HCT116 (cell line): Measurements from ENCODE around the gene AXIN1. TPM values are rescaled to one million over a fixed set of nuclear protein-coding genes. Genes with fewer than 3 reads are reported as not detected.

Source experiments
- ATAC-seq: fragments of 200-7000 bp; cut with Tn5 transposase; 2 replicates; pipeline ENCODE4 v1.9.1; 2020; ENCODE audit warnings: mild to moderate bottlenecking, moderate library complexity
- BruUV-seq: library from RNA; stranded (reverse); fragments of 400-500 nt; replicated peaks from 2 replicates; lab custom pipeline; 2021; lab: Mats Ljungman, UMichigan
- CTCF ChIA-PET: fragments of 300-600 bp; sonication (Branson Sonifier 250); formaldehyde crosslinking; loops from one replicate; lab custom pipeline; 2021; ENCODE audit warnings: antibody characterized with exemption; lab: Charles Lee
- POLR2A ChIA-PET: fragments of 300-600, 350-600 bp; sonication (Branson Sonifier 250); formaldehyde crosslinking; loops from one replicate; lab custom pipeline; 2021; ENCODE audit warnings: antibody characterized with exemption; lab: Charles Lee
- RAD21 ChIA-PET, 2 experiments: fragments of 300-600 bp; sonication (Branson Sonifier 250); formaldehyde crosslinking; loops; one replicate each; lab custom pipeline; 2023; ENCODE audit warnings: low total read pairs in 2 of 2; ENCODE audit not compliant: uncharacterized antibody in 2 of 2, unreplicated experiment in 2 of 2, low non-redundant PET in 1 of 2; lab: Charles Lee
- DNase-seq: peaks from one replicate; pipeline ENCODE4 v3.0.0-alpha.2; 2010; ENCODE audit warnings: low read depth, low spot score
- H2AFZ ChIP-seq: fragments of 200-600 bp; shearing (Covaris generic), sonication (generic); 2 replicates; pipeline ENCODE4 v1.6.1; 2017; ENCODE audit warnings: low read depth, mixed run types, mixed read lengths, antibody characterized with exemption, low read length; ENCODE audit not compliant: poor library complexity, severe bottlenecking
- H3K27ac ChIP-seq: 2 replicates; pipeline ENCODE4 v1.5.1; 2012; ENCODE audit warnings: low read depth, low read length
- H3K27me3 ChIP-seq: fragments of 200-600 bp; sonication (generic); 2 replicates; pipeline ENCODE4 v1.6.1; 2016; ENCODE audit warnings: mixed run types, low read length, mixed read lengths; ENCODE audit not compliant: insufficient read depth
- H3K36me3 ChIP-seq, 2 experiments: fragments of 200-500 bp in 1 of 2; fragments of 200-600 bp in 1 of 2; sonication (Bioruptor generic) in 1 of 2; sonication (generic) in 1 of 2; 2 replicates each; pipeline versions ENCODE4 v1.5.1 to v1.6.1; 2014 to 2016; ENCODE audit warnings: low read length in 2 of 2, inconsistent platforms in 1 of 2, mixed read lengths in 1 of 2, mixed run types in 1 of 2; ENCODE audit not compliant: insufficient read depth in 2 of 2, control insufficient read depth in 1 of 2
- H3K4me1 ChIP-seq, 2 experiments: fragments of 200-600 bp in 1 of 2; sonication (generic) in 1 of 2; 2 replicates each; pipeline versions ENCODE4 v1.5.1 to v1.6.1; 2012 to 2017; ENCODE audit warnings: low read length in 2 of 2, inconsistent platforms in 1 of 2, mild to moderate bottlenecking in 1 of 2, mixed read lengths in 1 of 2, mixed run types in 1 of 2, moderate library complexity in 1 of 2; ENCODE audit not compliant: insufficient read depth in 2 of 2, control insufficient read depth in 1 of 2
- H3K4me2 ChIP-seq: fragments of 200-600 bp; sonication (generic); 2 replicates; pipeline ENCODE4 v1.6.1; 2017; ENCODE audit warnings: mixed run types, low read length, mixed read lengths
- H3K4me3 ChIP-seq, 2 experiments: fragments of 200-600 bp in 1 of 2; sonication (generic) in 1 of 2; replicated peaks in 1 of 2; 2 replicates each; pipeline ENCODE4 v1.5.1; 2011 to 2016; ENCODE audit warnings: low read length in 2 of 2, control low read depth in 1 of 2, low read depth in 1 of 2, mild to moderate bottlenecking in 1 of 2, mixed read lengths in 1 of 2, mixed run types in 1 of 2
- H3K79me2 ChIP-seq: fragments of 200-600 bp; sonication (generic); 2 replicates; pipeline ENCODE4 v1.6.1; 2017; ENCODE audit warnings: mild to moderate bottlenecking, mixed run types, low read length, moderate library complexity, mixed read lengths; ENCODE audit not compliant: insufficient read depth
- H3K9ac ChIP-seq: fragments of 200-600 bp; sonication (generic); 2 replicates; pipeline ENCODE4 v1.6.1; 2016; ENCODE audit warnings: low read length, mixed read lengths
- H3K9me2 ChIP-seq: fragments of 200-600 bp; sonication (generic), shearing (Covaris generic); 2 replicates; pipeline ENCODE4 v1.6.1; 2017; ENCODE audit warnings: mixed run types, mild to moderate bottlenecking, moderate library complexity; ENCODE audit not compliant: insufficient read depth
- H3K9me3 ChIP-seq, 2 experiments: fragments of 200-500 bp in 1 of 2; fragments of 200-600 bp in 1 of 2; sonication (Bioruptor generic) in 1 of 2; sonication (generic) in 1 of 2; 2 replicates each; pipeline ENCODE4 v1.6.1; 2014 to 2017; ENCODE audit warnings: low read length in 2 of 2, mixed read lengths in 2 of 2, inconsistent platforms in 1 of 2, low read depth in 1 of 2, mild to moderate bottlenecking in 1 of 2, mixed run types in 1 of 2, moderate library complexity in 1 of 2; ENCODE audit not compliant: control insufficient read depth in 1 of 2, insufficient read depth in 1 of 2
- H4K20me1 ChIP-seq: fragments of 200-600 bp; sonication (generic), shearing (Covaris generic); 2 replicates; pipeline ENCODE4 v1.6.1; 2017; ENCODE audit warnings: mixed run types, mild to moderate bottlenecking, moderate library complexity; ENCODE audit not compliant: insufficient read depth
- ATF3 ChIP-seq: IDR thresholded peaks from 2 replicates; pipeline ENCODE4 v1.6.1; 2012
- CBX3 ChIP-seq: IDR thresholded peaks from 2 replicates; pipeline ENCODE4 v1.6.1; 2012; ENCODE audit warnings: low read depth
- CEBPB ChIP-seq: IDR thresholded peaks from 2 replicates; pipeline ENCODE4 v1.6.1; 2012; ENCODE audit warnings: low read depth
- EGR1 ChIP-seq: IDR thresholded peaks from 2 replicates; pipeline ENCODE4 v1.6.1; 2012; ENCODE audit warnings: low read depth
- ELF1 ChIP-seq: IDR thresholded peaks from 2 replicates; pipeline ENCODE4 v1.6.1; 2012; ENCODE audit warnings: low read depth, borderline replicate concordance
- EZH2 ChIP-seq: fragments of 200-600 bp; sonication (generic); IDR thresholded peaks from 2 replicates; pipeline ENCODE4 v1.6.1; 2017; ENCODE audit warnings: antibody characterized with exemption, mixed run types
- EZH2phosphoT487 ChIP-seq: fragments of 200-600 bp; IDR thresholded peaks from 2 replicates; pipeline ENCODE4 v1.6.1; 2018; ENCODE audit warnings: antibody characterized with exemption, borderline replicate concordance
- JUND ChIP-seq: IDR thresholded peaks from 2 replicates; pipeline ENCODE4 v1.6.1; 2012
- MAX ChIP-seq: IDR thresholded peaks from 2 replicates; pipeline ENCODE4 v1.6.1; 2012
- POLR2A ChIP-seq: IDR thresholded peaks from 2 replicates; pipeline ENCODE4 v1.7.0; 2011; ENCODE audit warnings: borderline replicate concordance; ENCODE audit not compliant: insufficient read depth, insufficient read length; ENCODE audit errors: extremely low read depth
- RAD21 ChIP-seq: IDR thresholded peaks from 2 replicates; pipeline ENCODE4 v1.6.1; 2012; ENCODE audit warnings: low read depth, mild to moderate bottlenecking
- REST ChIP-seq: IDR thresholded peaks from 2 replicates; pipeline ENCODE4 v1.6.1; 2012; ENCODE audit warnings: low read depth
- SP1 ChIP-seq: IDR thresholded peaks from 2 replicates; pipeline ENCODE4 v1.6.1; 2012; ENCODE audit warnings: low read depth
- SRF ChIP-seq: IDR thresholded peaks from 2 replicates; pipeline ENCODE4 v1.6.1; 2012; ENCODE audit warnings: low read depth
- TCF7L2 ChIP-seq: IDR thresholded peaks from 2 replicates; pipeline ENCODE4 v1.7.0; 2011; ENCODE audit warnings: borderline replicate concordance, inconsistent platforms; ENCODE audit not compliant: insufficient read depth, insufficient read length; ENCODE audit errors: extremely low read depth
- YY1 ChIP-seq: IDR thresholded peaks from 2 replicates; pipeline ENCODE4 v1.6.1; 2011; ENCODE audit warnings: low read length, low read depth, moderate library complexity, mild to moderate bottlenecking; ENCODE audit not compliant: insufficient replicate concordance; ENCODE audit errors: extremely low read depth
- ZBTB33 ChIP-seq: IDR thresholded peaks from 2 replicates; pipeline ENCODE4 v1.6.1; 2011; ENCODE audit warnings: mild to moderate bottlenecking, low read length, moderate library complexity; ENCODE audit not compliant: insufficient replicate concordance; ENCODE audit errors: extremely low read depth
- ZFX ChIP-seq: fragments of 450-650 bp; IDR thresholded peaks from 2 replicates; pipeline ENCODE4 v1.6.1; 2017
- intact Hi-C: fragments of 100-400 bp; cut with micrococcal nuclease; formaldehyde crosslinking; loops from 2 replicates; pipeline ENCODE4 v1.10.0; 2022
- total RNA-seq: library from RNA; stranded (reverse); gene quantifications from one replicate; pipeline ENCODE4 v1.2.1, GENCODE V29; 2021; ENCODE audit not compliant: unreplicated experiment

The AXIN1 gene
- total RNA-seq, 1 experiment from 2014 or later, result 20.2 TPM

- Histone ChIP-seq H3K4me3 (no peak overlapping the region), H3K9me2 (no peaks in the 10 kb centered on the region), H3K9me3 (no peaks in the 10 kb centered on the region), H3K4me2 (no peak overlapping the region), H3K36me3 (no peaks in the 10 kb centered on the region), H3K27ac (no peak overlapping the region), H3K27me3 (no peaks in the 10 kb centered on the region), H3K4me1 (peaks cover 0 to 7% of the 10 kb centered on the region in 2 experiments; a peak in 1 of 4 replicates), H3K9ac (no peak overlapping the region), H2AFZ (no peak overlapping the region), H3K79me2 (peaks cover 69% of the 10 kb centered on the region), H4K20me1 (no peaks in the 10 kb centered on the region)
- ATAC-seq, result no peak
- POLR2A ChIA-PET, result no interaction called here
- TF ChIP-seq ATF3 (no peak), EGR1 (no peak), MAX (no peak), ZBTB33 (no peak), JUND (no peak), CBX3 (no peak), EZH2 (no peak), POLR2A (no peak), CEBPB (no peak), ELF1 (no peak), REST (no peak), ZFX (no peak), SRF (no peak), YY1 (no peak), SP1 (no peak), TCF7L2 (no peak), RAD21 (no peak), EZH2phosphoT487 (no peak)
- CTCF ChIA-PET, result no interaction called here
- BruUV-seq, result no TSS peak
- RAD21 ChIA-PET, result no interaction called here
- intact Hi-C loops, result no loop called here
- DNase-seq, result no peak
Observed at GRCh38 chr16:340370-341091, 12.0 kb downstream of the AXIN1 start.
